GM08714 (cell line): ENCODE measurements around the gene KPNA6.
A peak's percentile ranks its signal among the peaks of the same experiment; 100 is the strongest.

ENCODE experiments used
- H3K4me3 ChIP-seq: fragments of 200-500 bp; sonication (Bioruptor generic); 2 replicates; pipeline ENCODE4 v1.5.1; 2014; ENCODE audit warnings: mild to moderate bottlenecking, low read length, inconsistent platforms
- ZNF274 ChIP-seq: IDR thresholded peaks from 2 replicates; pipeline ENCODE4 v1.6.1; 2012; ENCODE audit warnings: mild to moderate bottlenecking, low read depth, low read length

Gene KPNA6

DNA sequence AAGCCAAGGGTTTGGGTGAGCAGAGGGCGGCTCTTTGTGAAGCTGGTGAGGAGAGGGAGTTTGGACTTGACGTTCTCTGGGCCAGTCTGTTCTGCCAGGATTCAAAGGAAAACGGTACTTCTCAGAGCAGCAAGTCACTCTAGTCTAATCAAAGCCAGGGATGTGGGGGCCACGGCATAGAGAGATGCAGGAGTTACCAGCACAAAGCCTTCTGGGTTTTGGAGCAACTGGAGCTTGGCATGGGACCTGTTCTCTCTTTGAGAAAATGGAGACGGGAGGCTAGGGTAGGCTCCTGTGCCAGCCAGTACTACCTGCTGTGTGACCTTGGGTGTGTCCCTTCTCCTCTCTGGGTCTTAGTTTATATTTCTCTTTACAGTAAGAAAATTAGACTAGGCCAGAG is 73.7 kb downstream of the KPNA6 start:
- peak overlapping the region; percentile 95; the same call in 1 of the 2 replicates for H3K4me3 ChIP-seq
- TF ChIP-seq ZNF274, result no peak

DNA sequence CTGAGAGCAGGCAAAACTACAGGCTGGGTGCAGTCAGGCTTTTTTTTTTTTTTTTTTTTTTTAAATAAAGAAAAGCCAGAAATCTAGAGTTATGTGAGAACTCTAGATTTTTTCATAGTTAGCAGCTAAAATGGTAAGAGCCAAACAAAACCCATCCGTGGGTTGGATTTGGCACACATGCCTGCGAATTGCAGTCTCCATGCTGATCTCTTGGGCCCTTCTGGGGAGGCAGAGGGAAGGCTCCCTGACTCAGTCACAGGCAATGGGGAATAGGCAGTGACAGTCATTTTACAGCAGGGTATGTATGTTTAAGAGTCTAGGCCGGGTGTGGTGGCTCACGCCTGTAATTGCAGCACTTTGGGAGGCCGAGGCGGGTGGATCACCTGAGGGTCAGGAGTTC is 74.2 kb downstream of the KPNA6 start:
- no peak for TF ChIP-seq ZNF274
- H3K4me3 ChIP-seq, result peak overlapping the region; percentile 95; the same call in 1 of the 2 replicates

DNA sequence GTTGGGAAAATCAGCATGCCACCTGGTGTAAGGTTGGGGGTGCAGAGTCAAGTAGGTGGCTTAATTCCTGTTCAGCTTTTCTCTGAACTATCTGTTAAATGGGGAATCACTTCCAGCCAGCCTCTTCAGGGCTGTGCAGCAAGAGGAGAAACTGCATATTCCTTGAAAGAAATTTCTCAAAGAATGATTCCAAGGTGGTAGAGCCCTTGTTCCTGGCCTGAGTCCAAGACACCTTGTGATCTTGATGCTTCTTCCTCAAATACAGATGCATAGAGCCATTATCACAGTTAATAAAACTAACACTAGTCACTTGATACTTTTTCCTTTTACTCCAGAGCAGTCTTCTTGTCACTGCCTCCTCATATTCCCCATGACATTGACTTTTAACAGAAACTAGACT is 76.8 kb downstream of the KPNA6 start:
- TF ChIP-seq ZNF274, result no peak
- H3K4me3 ChIP-seq, result no peak overlapping the region

DNA sequence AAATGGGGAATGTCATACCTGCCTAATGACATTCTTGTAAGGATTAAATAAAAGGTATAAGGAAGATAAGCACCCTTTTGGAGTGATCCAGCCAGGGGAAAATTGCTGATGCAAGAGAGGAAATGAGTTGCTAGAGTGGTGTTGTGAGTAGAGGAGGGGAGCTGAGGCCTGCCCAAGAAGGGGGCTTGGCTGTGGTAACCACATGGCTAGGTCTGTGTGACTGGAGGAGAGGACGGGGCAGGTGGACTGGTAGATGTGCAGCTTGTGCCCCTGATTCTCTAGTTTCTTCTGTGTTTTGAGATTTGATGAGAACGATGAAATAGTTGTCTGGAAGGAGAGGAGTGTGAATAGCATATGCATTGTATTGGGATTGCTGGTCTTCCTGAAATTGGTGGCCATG is 78.2 kb downstream of the KPNA6 start:
- H3K4me3 ChIP-seq, result no peak overlapping the region
- no peak for TF ChIP-seq ZNF274

DNA sequence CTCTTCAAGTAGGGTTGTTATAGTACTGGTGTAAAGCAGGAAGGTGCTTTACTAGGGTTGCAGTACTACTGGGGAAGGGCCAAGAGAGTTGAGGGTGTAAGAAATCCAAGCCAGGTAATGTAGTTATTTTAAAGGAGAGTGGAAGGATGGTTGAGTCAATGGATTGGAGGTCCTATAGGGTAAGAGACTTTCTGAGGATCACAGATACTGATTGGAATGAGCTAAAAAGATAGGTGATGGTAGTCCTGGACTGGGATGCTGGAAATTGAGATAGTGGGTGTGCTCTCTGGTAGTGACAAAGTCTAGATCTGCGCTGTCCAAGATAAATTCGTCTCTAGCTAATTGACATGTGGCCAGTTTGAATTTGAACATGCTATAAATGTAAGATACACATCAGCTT is 78.6 kb downstream of the KPNA6 start:
- no peak overlapping the region for H3K4me3 ChIP-seq
- TF ChIP-seq ZNF274, result no peak

DNA sequence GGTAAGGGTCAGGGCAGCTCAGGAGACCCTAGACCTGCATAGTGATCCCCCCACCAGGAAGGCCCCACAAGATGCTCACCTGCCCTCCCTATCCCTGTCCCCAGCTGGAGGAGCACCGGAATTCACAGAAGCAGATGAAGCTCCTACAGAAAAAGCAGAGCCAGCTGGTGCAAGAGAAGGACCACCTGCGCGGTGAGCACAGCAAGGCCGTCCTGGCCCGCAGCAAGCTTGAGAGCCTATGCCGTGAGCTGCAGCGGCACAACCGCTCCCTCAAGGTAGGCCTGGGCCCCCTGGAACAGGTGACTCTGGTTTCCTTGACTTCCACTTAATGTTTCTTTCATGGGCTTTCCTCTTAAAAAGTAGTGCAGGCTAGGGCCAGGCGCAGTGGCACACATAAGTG is 80.0 kb downstream of the KPNA6 start:
- H3K4me3 ChIP-seq, result no peak overlapping the region
- TF ChIP-seq ZNF274, result no peak

DNA sequence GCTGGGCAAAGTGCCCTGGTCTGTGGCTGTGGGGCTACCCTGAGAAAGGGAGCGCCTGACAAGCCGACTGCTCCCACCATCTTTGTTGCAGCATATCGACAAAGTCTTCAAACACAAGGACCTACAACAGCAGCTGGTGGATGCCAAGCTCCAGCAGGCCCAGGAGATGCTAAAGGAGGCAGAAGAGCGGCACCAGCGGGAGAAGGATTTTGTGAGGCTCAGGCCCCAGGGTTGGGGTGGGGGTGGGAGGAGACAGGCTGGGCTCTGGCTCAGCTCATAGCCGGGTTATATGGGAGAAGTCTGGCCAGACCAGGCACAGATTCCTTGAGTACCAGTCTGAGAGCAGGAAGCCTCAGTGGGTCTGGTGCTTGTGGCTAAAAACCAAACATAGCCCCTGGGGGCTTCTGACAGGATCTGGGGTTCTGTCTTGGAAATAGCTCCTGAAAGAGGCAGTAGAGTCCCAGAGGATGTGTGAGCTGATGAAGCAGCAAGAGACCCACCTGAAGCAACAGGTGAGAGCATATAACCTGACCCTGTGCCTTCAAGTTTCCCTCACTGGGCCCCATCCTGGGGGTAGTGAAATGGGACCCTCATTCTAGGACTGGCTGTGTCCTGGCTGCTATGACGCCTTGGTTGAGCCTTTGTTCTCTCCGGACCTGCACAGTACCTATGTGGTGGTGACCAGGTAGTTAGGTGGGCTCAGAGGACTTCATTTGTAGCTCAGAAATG is 84.5 kb downstream of the KPNA6 start:
- no peak for TF ChIP-seq ZNF274

DNA sequence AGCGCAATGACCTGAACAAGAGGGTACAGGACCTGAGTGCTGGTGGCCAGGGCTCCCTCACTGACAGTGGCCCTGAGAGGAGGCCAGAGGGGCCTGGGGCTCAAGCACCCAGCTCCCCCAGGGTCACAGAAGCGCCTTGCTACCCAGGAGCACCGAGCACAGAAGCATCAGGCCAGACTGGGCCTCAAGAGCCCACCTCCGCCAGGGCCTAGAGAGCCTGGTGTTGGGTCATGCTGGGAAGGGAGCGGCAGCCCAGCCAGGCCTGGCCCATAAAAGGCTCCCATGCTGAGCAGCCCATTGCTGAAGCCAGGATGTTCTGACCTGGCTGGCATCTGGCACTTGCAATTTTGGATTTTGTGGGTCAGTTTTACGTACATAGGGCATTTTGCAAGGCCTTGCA is 87.1 kb downstream of the KPNA6 start:
- no peak overlapping the region for H3K4me3 ChIP-seq
- TF ChIP-seq ZNF274, result no peak

More for the DNA sequence above, 84.5 kb downstream of the KPNA6 start:
- H3K4me3 ChIP-seq, result no peak overlapping the region

DNA sequence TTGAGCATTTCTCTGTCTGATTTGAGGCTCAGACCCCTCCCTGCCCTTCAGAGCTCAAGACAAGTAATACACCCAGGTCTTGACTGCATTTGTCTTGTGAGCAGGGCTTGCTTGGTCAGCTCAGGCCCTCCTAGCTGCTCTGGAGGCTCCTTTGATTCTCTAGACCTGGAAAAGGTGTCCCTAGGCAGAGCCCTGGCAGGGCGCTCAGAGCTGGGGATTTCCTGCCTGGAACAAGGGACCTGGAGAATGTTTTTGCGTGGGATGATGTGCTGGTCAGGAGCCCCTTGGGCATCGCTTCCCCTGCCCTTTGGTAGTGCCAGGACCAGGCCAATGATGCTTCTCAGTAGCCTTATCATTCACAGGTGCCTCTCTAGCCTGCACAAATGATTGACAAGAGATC is 87.7 kb downstream of the KPNA6 start:
- no peak for TF ChIP-seq ZNF274

DNA sequence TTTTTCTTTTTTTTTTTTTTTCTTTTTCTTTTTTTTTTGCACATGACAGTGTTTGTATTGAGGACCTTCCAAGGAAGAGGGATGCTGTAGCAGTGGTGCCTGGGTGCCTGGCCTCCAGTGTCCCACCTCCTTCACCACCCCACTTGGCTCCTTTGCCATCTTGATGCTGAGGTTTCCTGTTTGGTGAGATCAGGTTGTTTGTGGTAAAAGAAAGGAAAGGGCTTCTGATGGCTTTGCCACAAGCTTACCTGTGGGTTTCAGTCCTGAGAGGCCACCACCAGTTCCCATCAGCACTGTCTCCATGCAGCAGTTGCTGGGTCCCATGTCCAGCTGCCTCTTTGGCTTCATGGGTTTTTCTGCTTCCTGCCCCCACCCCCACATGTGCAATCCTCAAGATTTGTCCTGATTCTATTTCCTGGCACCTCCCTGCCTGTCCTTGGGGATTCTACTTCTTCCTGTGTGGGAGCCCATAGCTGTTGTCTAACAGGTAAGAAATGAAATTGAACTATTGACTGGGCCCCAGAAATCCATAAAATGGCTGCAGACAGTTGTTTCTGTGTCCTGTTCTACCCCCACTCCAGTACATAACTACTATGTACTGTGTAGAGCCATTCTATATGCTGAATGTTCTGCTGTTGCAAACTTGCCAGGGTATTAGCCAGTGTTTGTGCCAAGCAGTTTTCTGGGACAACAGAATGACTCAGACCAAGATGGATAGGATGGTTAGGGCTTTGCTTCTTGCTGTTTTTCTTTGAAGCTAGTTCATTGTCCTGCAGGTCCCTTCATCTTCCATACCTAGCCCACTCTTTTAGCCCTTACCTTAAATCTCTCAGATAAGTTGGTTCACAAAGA is 88.3 kb downstream of the KPNA6 start:
- TF ChIP-seq ZNF274, result no peak
- H3K4me3 ChIP-seq, result no peak overlapping the region

More for the DNA sequence above, 87.7 kb downstream of the KPNA6 start:
- H3K4me3 ChIP-seq, result no peak overlapping the region

DNA sequence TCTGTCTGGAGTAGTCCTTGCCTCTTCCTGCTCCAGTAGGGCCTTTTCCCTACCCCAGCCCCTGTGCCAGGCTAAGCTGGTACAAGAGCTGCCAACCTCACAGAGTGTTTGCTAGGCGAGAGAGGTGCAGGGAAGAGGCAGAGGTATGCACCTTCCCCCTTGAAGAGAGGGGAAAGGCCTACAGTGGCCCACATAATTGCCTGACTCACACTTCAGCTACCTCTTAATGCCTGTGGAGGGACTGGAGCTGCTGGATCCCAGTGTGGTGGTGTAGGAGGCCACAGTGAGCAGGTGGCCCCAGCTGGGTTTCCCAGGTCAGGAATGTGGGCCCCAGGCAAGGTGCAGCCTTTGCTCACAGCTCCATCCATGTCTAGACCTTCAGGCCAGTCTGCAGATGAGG is 89.2 kb downstream of the KPNA6 start:
- no peak overlapping the region for H3K4me3 ChIP-seq
- TF ChIP-seq ZNF274, result no peak

DNA sequence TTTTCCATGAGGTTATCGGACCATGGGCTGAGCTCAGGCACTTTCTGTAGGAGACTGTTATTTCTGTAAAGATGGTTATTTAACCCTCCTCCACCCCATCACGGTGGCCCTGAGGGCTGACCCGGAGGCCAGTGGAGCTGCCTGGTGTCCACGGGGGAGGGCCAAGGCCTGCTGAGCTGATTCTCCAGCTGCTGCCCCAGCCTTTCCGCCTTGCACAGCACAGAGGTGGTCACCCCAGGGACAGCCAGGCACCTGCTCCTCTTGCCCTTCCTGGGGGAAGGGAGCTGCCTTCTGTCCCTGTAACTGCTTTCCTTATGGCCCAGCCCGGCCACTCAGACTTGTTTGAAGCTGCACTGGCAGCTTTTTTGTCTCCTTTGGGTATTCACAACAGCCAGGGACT is 90.0 kb downstream of the KPNA6 start:
- TF ChIP-seq ZNF274, result no peak
- H3K4me3 ChIP-seq, result no peak overlapping the region

DNA sequence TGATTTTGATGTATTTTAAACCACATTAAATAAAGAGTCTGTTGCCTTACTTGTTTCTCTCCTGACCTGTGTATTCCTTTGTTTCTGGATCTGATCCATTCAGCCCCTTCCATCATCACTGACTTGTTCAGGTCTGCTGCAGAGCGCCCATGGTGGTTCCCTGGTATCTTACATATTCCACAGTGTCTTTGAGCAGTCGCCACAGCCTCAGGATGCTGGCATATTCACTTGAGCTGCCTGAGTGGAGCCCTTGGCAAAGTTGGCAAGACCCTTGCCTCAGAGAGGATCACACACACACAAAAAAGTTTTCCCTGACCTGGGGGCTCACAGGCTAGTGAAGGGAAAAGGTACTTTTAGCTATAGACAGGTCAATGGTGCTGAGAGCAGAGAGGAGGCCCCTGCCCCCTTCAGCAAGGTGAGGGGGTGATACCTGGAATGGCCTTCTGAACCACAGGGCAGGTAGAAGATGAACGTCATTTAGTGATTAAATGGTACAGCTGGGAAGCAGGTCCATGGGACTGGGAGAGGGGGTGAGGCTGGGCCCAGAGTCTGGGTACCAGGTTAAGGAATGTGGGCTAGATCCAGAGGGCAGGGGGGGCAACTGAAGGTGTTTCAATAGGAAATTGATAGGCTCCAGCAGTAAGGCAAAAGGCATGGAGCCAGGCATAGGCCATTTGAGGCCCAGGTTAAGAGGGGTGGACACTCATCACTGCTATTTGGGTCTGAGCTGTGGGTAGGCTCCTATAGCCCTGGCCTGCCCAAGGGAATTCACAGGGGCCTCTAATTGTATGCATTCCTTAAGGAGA is 90.6 kb downstream of the KPNA6 start:
- no peak for TF ChIP-seq ZNF274
- no peak overlapping the region for H3K4me3 ChIP-seq

DNA sequence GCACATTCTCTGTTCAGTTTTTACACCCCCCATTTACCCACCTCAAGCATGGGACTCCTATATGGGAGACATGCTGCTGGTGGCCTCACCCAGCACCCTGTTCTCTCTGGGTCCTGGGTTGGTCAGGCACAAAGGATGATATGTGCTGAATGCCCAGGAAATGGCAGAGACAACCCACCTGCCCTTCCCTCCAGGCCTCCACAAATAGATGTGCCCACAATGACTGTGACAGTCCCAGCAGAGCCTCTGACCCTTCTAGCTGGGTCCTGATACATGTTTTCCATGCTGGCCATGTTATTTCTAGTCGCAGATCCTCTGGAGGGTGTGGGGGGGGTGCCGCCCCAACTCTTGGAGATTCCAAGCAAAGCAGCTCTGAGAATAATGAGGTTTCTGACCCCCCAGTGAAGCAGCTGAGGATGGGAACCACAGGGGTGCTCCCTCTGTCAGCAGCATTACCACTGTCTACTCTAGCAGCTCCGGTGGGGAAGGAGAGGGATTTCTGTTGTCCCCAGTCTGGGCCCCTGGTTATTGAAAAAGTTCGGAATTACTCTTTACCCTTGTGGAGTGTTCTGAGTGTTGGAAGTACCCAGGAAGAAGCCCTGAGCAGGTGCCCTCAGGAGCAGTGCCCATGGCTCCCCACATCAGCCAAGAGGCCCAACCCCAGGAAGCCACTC is 91.3 kb downstream of the KPNA6 start:
- H3K4me3 ChIP-seq, result no peak overlapping the region
- TF ChIP-seq ZNF274, result no peak
